HG03521 (cell line): Measurements from ENCODE around the gene CPSF7.
A peak's percentile ranks its signal among the peaks of the same experiment; 100 is the strongest.
"Not testable (repeated sequence)": the region's sequence is repeated elsewhere in the genome, so short reads cannot be mapped to it uniquely, and the experiment has no call there.

Experiments
- ATAC-seq: cut with Tn5 transposase; IDR thresholded peaks from one replicate; pipeline ENCODE4 v1.9.1; 2021; ENCODE audit warnings: mild to moderate bottlenecking, moderate library complexity; ENCODE audit not compliant: unreplicated experiment

CPSF7 gene

DNA sequence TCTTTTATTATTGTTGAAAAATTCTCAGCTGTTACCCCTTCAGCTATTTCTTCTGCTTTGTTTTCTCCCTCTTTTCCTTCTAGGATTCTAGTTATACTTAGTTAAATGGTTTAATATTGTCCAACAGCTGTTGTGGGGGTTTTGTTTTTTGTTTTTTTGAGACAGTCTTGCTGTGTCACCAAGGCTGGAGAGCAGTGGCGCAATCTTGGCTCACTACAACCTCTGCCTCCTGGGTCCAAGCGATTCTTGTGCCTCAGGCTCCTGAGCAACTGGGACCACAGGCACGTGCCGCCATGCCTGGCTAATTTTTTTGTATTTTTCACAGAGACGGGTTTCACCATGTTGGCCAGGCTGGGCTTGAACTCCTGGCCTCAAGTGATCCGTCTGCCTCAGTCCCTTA, 12.8 kb upstream of the CPSF7 start:
- no peak for ATAC-seq

DNA sequence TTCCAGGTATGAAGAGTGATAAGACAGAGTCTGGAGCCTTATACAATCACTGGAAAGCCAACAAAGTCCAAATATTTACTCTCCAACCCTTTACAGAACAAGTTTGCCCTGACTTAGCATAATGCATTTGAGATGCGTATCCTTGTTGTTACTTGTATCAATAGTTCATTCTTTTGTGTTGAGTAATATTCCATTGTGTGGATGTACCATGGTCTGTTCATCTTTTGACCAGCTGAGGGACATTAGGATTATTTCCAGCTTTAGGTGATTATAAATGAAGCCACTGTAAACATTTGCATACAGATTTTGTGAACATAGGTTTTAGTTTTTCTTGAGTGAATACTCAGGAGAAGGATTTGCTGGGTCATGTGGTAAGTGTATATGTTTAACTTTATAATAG, 9.8 kb upstream of the CPSF7 start:
- ATAC-seq = no peak

DNA sequence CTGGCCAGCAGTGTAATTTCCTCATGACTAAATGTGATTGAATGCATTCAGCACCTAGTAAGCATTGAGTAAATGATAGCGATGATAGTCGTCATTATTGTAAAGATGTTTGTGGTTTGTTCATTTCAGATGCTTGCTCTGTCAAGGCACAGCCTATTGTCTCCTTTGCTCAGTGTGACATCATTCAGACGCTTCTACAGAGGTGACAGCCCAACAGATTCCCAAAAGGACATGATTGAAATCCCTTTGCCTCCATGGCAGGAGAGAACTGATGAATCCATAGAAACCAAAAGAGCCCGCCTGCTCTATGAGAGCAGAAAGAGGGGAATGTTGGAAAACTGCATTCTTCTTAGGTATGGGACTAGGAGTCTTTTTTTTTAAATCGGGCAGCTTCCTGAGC, 7.7 kb upstream of the CPSF7 start:
- ATAC-seq = no peak

DNA sequence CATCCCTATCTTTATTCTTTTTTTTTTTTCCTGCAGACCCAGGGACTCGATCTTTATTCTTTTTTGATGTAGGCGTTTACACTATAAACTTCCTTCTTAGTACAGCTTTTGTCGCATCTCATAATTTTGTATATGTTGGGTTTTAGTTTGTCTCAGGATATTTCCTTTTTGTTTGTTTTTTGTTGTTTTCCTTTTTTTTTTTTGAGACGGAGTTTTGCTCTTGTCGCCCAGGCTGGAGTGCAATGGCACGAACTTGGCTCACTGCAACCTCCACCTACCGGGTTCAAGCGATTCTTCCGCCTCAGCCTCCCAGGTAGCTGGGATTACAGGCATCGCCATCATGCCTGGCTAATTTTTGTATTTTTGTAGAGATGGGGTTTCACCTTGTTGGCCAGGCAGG, 1.1 kb upstream of the CPSF7 start:
- not testable (repeated sequence) for ATAC-seq

DNA sequence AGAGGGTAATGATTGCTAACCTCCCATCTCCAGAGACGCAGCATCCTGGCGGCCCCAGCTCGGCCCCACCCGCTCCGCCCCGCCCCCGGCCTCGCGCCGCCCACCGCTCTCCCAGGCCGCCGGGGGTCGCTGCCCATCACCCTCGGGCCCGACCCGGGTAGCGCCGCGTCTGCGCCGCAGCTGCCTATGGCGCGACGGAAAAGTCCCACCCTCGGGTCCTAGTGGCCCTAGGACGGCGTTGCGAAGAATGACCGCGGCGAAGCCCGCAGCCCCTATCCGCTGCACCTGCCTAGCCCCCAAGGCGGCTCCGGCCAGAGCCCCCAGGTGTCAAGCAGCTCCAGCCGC, 457 bp downstream of the CPSF7 start:
- ATAC-seq = peak; percentile 47

DNA sequence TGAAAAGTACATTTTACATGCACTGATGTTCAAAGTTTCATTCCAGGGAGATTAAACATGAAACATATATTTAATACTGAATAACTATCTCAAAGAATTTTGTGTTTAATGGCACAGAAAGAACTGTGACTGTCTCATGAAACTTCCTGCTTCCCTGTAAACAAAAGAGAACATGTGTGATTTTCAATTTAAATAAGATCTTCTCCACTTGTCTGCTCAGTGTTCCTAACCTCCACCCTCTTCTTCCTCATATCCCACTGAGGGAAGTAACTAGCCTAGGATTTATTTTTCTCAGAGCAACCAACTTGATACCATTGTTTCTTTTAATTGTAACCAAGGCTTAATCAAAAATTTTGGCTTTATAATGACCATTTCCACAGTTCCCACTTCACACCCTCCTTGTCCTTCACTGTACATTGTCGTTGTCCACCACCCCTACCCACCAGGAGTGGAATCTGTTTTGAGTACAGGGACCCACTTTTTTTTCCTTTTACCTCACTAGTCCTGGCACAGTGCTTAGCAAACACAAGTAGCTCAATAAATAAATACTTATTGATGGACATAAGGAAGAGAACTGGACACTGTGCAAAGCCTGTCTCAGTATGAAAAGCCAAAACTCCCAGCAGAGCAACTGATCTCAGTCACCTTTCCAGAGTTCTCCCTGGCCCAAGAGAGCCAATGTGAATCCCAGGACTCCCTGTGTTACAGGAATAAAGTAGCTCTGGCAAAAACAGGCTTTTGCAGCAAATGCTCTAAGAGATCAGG, 4.2 kb downstream of the CPSF7 start:
- no peak for ATAC-seq

DNA sequence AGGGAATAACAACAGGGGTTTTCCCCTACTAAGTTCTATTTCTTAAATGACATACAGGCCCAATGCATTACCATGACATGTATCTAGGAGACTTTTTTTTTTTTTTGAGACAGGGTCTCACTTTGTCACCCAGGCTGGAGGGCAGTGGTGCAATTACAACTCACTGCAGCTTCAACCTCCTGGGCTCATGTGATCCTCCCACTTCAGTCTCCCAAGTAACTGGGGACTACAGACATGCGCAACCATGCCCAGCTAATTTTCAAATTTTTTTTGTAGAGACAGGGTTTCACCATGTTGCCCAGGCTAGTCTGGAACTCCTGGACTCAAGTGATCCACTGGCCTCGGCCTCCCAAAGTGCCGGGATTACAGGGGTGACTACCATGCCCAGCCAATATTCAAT, 7.5 kb downstream of the CPSF7 start:
- no peak for ATAC-seq

DNA sequence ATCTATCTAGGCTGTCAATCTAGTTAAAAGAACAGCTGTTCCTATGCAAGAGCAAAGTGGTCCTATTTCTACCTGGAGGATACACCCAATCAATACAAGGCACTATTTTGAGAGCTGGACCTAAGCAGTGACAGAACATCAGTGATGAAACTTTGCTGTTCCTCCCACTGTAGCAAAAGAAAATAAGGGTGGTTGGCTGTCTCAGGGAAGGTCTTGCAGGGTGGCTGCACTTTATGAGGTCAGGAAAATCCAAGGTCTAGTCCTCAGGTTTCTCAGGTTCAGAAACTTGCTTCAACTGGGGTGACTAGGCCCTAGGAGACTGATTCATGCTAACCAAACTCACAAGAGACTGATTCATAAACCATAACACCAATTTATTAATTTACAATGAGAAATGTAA, 11.6 kb downstream of the CPSF7 start:
- ATAC-seq = no peak

DNA sequence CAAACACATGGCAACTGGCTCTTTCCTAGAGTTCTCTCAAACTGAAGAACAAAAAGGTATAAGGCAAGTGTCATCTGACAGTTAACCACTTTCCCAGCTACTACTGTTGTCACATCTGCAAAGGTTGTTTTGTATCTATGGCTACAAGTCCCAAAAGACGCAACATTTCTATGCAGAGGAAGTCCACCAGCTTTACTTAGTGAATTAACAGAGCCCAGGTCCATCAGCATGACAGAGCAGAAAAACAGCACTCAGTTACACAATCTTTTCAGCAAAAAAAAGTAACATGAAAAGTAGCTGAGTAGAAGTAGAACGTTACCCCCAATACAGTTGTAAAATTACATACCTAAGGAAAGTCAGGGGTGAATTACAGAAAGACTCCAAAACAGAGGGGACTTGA, 12.1 kb downstream of the CPSF7 start:
- ATAC-seq = no peak

DNA sequence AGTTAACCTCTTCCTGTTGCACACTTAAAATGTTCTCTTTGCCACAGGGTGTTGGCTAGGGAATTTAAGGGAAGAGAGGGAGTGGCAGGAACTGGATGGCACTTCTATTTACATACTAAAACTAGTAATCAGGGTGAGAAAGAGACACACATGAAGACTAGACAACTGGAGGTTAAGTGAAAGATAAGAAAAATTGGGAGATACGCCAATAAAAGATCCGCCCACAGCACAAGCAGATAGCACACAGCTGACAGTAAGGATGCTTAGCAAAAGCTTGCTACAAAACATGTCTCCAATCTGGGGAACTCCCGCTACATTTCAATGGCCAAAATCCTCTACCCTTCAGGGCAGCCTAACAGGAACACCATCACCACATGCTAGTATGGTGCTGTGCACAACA, 12.8 kb downstream of the CPSF7 start:
- no peak for ATAC-seq

DNA sequence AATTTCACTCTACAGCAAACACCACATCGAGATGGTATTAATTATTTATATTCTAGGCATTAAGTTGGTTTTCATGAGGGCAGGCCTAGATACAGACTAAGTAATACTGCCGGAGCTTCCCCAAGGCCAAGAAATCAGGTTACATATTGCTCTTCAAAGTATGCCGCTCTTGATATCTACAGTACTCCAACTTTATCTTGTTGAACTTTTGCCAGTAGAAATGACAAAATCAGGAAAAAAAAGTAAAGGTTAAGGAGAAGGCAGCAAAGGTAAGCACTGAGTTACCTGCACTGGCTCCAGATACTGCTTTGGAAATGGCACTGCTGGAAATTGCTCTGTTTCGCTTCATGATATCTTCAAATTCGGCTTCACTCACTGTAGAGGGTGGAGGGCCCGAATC, 14.4 kb downstream of the CPSF7 start:
- no peak for ATAC-seq

DNA sequence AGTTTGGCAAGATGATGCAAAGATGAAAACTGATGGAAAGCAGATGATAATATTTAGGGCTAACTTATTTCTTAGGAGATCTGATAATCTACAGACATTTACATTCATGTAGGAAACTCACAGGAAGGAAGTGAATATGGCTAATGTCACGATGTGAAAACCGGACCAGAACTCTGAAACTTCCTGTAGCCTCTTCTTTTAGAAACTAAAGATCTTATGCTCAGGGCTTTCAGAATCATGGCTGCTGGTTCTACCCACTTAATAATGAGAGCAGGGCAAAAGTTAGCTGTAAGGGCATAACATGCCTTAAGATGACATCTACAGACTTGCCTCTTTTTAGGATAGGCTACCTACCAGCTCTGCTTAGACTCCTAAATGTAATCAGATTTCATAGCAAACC, 15.2 kb downstream of the CPSF7 start:
- ATAC-seq = no peak

DNA sequence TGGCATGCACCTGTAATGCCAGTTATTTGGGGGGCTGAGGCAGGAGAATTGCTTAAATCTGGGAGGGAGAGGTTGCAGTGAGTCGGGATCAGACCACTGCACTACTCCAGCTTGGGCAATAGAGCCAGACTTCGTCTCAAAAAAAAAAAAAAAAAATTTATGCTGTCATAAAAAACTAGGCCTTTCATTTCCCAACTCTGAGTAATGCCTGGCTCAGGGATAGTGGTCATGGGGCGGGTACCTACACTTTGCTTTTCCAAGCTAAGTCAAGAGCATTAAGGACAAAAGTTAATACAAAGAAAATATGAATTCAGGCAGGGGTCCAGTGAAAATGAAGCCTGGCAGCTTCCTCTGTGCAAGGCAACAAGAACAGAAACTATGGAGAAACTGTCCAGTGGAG, 16.3 kb downstream of the CPSF7 start:
- ATAC-seq = no peak

DNA sequence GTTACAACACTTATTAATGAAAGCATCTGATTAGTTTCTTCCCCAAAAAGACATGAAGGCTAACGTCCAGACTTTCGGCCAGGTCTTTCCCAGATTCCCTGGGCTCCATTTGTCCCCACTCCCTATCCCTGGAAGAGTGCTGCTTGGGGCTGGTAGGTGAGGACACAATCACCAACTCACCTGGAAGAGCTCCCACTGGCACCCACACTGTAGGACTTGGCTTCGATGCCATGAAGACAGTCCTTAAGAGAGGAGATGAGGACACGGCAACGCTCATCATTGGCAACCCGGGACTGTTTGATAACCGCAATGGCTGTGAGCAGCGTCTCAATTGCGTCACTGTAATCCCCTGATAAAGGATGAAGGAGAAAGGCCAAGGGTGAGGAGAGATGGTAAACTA, 18.2 kb downstream of the CPSF7 start:
- ATAC-seq = no peak

DNA sequence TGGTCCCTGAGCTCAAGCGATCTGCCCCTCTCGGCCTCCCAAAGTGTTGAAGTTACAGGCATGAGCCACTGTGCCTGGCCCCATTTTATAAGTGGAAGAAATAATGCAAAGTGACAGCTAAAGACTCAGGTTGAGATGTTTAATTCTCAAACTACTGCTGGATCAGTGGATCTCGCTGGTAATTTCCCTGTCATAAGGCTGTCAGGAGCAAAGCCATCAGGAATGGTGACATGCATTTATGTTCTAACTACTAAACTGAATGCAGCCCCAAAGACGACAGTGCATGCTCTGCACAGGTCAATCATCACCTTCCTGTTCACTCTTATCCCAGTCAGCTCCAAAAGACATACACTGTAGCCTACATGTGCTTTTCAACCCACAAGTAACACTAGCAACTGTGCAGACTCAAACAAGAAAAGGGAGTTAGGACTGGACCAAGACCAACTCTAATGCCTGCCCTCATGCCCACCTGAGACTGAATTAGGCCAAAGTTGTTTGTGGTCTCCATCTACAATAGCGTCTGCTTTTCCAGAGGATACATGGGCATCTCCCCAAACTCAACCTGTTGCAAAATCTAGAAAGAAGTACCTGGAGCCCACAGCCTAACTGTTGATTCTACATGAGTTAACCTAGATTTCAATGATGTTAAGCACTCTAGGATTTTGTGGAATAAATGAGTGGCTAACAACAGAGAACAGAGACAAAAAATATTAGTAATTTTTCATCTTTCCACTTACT, 22.6 kb downstream of the CPSF7 start:
- no peak for ATAC-seq

DNA sequence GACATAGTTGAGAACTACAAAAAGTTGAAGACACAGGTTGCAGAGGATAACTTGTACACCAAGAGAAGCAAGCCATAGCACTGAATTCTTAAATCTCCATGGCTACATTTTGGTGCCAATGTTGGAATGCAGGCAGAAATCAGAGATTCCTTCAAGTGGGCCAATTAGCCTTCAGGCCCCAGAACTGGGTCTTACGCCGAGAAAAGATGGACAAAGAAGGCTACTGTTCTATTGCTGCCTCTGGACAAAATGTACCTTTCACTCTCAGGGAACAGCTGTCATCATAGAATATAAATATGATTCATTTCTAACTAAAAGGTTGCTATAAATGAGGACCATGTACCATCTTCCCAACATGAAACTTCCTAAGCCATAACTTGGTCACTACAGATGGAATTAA, 23.7 kb downstream of the CPSF7 start:
- no peak for ATAC-seq

DNA sequence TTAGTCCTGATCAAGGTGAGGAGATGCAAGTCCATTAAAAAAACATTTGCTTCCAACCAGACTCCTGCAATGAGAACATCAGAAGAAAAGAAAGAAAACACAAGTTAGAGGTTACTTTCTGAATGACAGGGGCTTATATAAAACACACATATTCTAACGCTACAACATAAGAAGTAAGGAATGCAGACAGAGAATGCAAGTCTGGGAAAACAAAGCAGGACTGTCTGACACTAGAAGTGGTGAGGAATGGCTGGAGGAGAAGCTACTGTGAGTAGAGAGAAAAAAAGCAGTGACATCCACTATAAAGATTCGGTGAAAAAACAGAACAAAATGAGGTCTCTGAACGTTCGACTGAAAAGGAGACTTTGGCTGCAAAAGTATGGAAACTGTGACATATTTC, 25.1 kb downstream of the CPSF7 start:
- ATAC-seq = no peak

DNA sequence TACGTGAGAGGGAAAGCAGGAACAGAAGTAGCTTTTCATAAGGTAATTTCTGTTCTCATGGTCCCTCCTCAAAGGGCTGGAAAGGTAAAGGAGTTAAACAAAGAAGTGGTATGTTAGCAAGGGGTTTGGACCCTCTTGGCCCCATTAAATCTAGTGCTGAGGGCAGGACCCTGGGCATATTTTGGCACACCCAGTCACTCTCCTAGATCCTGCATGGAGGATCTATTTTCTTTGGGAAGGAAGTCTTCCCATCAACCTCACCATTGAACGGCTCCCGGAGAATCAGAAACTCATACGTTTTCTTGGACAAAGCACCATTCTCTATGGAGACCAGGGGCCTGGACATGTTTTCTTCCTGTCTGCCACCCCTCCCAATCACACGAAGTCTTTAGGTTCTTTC, 25.7 kb downstream of the CPSF7 start:
- no peak for ATAC-seq

DNA sequence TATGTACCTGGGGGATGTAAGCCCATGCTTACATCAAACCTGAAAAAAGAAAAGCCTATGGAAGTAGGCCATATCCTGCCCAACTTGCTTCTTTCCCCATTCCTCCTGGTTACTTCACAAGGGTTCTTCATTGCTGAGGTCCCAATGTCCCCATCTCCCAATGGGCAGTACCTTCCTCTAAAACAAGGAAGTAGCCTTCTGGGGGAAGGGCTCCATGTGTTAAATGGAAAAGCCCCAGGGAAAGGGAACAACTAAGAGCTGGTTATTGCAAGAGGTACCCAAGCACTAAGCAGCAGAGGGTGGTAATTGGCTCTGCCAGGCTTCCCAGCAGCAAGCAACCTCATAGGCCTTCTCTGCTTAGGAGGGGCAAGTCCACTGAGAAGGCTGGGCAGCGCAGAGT, 26.1 kb downstream of the CPSF7 start:
- ATAC-seq = no peak

DNA sequence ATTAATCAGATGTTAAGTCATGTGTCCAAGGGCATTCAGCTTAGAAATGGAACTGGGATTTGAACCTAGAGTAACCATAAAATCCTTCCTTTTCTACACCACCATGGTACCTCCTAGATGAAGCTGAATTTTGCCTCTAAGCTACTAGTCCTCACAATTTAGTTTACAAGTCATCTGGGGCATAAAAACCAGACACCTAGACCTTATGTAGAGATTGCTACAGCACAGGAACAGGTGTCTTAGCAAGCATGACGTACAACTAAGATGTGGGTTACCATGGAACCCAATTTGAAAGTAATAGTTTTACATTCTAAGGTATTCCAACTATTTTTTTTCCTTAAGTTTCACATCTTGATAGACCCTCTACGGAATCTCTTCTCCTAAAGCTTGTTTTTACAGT, 28.2 kb downstream of the CPSF7 start:
- ATAC-seq = no peak

DNA sequence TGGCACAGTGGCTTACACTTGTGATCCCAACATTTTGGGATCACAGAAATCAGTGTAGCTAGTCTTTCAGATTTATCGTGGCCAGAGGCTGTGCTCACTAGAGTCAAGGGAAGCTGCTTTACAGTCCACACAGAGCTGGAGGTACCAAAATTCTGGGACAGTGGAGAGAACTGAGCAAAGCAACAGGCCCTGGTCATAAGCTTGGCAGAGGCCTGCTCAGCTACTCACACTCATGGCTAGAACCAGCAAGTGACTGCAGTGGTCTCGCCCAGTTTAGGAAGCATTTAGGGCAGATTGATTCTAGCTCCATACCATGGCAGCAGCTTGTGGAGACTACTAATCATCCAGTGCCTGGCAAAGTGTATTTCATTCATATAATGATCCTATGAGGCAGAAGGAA, 28.6 kb downstream of the CPSF7 start:
- no peak for ATAC-seq

DNA sequence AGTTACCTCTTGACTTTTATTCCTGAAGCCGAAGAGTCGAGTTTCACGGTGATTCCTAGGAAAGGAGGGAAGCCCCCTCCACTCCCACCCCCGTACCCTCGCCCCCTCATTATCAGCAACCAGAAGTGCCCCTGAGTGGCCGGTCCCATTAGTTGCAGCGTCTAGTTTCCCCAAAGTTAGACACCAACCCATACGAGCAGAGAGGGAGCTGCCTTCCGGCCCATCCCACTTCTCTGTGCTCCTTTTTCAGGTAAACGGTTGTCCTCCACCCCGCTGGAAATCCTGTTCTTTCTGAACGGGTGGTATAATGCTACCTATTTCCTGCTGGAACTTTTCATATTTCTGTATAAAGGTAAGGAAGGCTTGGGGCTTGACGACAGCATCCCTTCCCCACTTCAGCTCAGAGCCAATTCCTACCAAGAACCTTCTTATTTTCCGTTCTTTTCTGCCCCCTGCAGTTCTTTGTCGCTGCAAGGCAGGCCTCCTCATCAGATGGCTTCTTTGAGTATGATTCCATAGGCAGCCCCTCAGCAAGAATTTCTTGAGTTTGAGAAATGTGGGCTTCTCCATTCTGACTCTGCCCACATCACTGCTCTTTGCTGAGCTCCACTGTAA, 36.7 kb downstream of the CPSF7 start:
- no peak for ATAC-seq
